Subcutaneous abdominal adipose tissue (tissue), 5 donors: ENCODE data around the gene ZNF26.
"Not testable (repeated sequence)": the region's sequence is repeated elsewhere in the genome, so short reads cannot be mapped to it uniquely, and the experiment has no call there.

Source experiments
- H3K27ac ChIP-seq: one replicate; pipeline ENCODE4 v1.7.0; 2013; ENCODE audit warnings: low read depth, mild to moderate bottlenecking, inconsistent platforms, low read length, moderate library complexity
- H3K27me3 ChIP-seq, 5 donors: one replicate each; pipeline ENCODE4 v1.7.0; 2013; ENCODE audit warnings: low read length in 5 of 5, inconsistent platforms in 1 of 5; ENCODE audit not compliant: control insufficient read depth in 5 of 5, insufficient read depth in 4 of 5
- H3K36me3 ChIP-seq, 5 donors: one replicate each; pipeline ENCODE4 v1.7.0; 2013; ENCODE audit warnings: low read length in 5 of 5; ENCODE audit not compliant: control insufficient read depth in 5 of 5, insufficient read depth in 5 of 5
- H3K4me1 ChIP-seq, 5 donors: one replicate each; pipeline ENCODE4 v1.7.0; 2013; ENCODE audit warnings: low read length in 5 of 5, mild to moderate bottlenecking in 3 of 5, moderate library complexity in 1 of 5; ENCODE audit not compliant: control insufficient read depth in 5 of 5, insufficient read depth in 5 of 5
- H3K4me3 ChIP-seq, 5 donors: one replicate each; pipeline ENCODE4 v1.7.0; 2013; ENCODE audit warnings: low read length in 5 of 5, low read depth in 1 of 5
- H3K9ac ChIP-seq, 5 donors: one replicate each; pipeline ENCODE4 v1.7.0; 2013; ENCODE audit warnings: low read length in 5 of 5, mild to moderate bottlenecking in 4 of 5, moderate library complexity in 3 of 5
- H3K9me3 ChIP-seq, 5 donors: one replicate each; pipeline ENCODE4 v1.7.0; 2013; ENCODE audit warnings: low read length in 5 of 5; ENCODE audit not compliant: control insufficient read depth in 5 of 5
- donor health status: healthy.
- donor health status: healthy.
- donor health status: healthy.
- donor health status: healthy.
- donor health status: healthy.

ZNF26 gene

DNA sequence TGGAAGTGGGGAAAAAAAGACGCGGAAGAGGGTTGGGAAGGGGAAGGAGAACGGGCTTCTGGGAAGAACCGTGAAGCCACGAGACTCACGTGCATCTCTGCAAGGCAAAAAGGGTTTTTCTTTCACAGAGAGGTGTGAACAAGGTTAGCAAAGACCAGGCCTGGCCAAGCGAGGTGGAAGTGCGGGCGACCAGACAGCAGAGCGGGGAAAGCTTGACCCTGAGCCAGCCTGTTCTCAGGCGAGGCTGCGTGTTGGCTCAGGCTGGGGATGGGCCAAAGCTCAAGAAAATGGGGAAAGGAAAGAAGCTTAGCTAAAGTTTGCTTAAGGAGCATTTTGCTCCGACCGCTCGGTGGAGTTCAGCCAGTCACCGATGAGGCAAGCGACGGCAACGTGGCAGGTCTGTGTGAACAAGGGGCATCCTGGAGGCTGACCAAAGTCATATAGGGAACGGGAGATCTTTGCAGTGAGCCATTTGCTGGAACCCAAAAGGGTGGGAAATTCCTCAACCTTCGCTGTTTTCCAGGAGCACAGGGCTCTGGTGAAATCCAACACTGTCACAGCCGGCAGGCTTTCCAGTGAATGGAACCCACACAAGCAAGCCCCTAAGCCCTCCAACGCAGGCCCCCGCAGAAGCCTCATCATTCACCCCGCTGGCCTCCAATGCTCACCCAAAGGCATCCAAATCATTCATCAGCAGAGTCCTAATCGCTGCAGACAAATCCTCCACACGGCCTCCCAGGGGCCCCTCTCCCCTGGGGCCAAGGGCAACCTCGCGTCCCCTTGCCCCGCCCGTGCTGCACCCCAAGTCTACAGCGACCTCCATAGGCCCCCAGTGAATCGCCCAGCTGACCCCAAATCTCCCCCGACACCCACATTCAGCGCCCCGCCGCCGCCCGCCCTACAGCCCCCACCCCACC is 30.8 kb upstream of the ZNF26 start:
- Histone ChIP-seq H3K4me3 (peak overlapping the region; percentile 77 to 88 (median 84)), H3K4me1 (peaks cover 5 to 24% (median 23%) of the 10 kb centered on the region in 5 donors), H3K36me3 (peaks cover 0 to 11% (median 5%) of the 10 kb centered on the region in 5 donors), H3K27ac (peak overlapping the region; percentile 85), H3K9me3 (peaks cover 12 to 33% (median 31%) of the 10 kb centered on the region in 5 donors), H3K9ac (peak overlapping the region; percentile 43 to 87 (median 80)), H3K27me3 (no peaks in the 10 kb centered on the region)

- Histone ChIP-seq H3K4me1 (peaks cover 5 to 24% (median 23%) of the 10 kb centered on the region in 5 donors), H3K36me3 (peaks cover 0 to 8% (median 4%) of the 10 kb centered on the region in 5 donors), H3K4me3 (peak within 1 kb of the TSS; percentile 84 to 99 (median 97)), H3K9me3 (peaks cover 4 to 26% (median 23%) of the 10 kb centered on the region in 5 donors), H3K9ac (peak within 1 kb of the TSS; percentile 43 to 89 (median 81)), H3K27ac (peak within 1 kb of the TSS; percentile 85), H3K27me3 (no peaks in the 10 kb centered on the region)
Observed at GRCh38 chr12:132956011-132956788, 30.0 kb upstream of the ZNF26 start, which contains the start of gene ZNF605. Gene ZNF605, minus strand, starts transcription at chr12:132956306. Its CDS starts 10,671 bp downstream, at chr12:132945635.

DNA sequence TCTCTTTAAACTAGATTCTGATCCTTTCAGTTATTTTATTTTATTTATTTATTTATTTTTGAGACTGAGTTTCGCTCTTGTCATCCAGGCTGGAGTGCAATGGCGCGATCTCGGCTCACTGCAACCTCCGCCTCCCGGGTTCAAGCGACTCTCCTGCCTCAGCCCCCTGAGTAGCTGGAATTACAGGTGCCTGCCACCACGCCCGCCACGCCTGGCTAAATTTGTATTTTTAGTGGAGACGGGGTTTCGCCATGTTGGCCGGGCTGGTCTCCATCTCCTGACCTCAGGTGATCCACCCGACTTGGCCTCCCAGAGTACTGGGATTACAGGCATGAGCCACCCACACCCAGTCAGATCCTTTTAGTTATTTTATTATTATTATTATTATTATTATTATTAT is 24.4 kb upstream of the ZNF26 start:
- not testable (repeated sequence) for H3K4me1 ChIP-seq, H3K27me3 ChIP-seq, H3K4me3 ChIP-seq, H3K9ac ChIP-seq, H3K27ac ChIP-seq
- peaks cover 0 to 12% (median 4%) of the 10 kb centered on the region in 5 donors for H3K36me3 ChIP-seq
- peaks cover 0 to 15% (median 7%) of the 10 kb centered on the region in 5 donors for H3K9me3 ChIP-seq

DNA sequence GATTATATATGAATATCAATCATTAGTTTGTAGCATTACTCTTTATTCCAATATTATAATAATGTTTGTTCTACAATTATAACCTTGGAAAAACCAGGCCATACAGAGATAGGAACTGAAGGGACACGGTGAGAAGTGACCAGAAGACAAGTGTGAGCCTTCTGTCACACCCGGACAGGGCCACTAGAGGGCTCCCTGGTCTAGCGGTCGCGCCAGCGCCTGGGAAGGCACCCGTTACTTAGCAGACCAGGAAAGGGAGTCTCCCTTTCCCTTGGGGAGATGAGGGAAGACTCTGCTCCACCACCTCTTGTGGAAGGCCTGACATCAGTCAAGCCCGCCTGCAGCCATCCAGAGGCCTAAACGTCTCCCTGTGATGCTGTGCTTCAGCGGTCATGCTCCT is 22.2 kb upstream of the ZNF26 start:
- not testable (repeated sequence) for H3K4me3 ChIP-seq, H3K27me3 ChIP-seq, H3K4me1 ChIP-seq, H3K27ac ChIP-seq, H3K9ac ChIP-seq
- Histone ChIP-seq H3K36me3 (peaks cover 0 to 19% (median 5%) of the 10 kb centered on the region in 5 donors), H3K9me3 (peaks cover 0 to 32% (median 17%) of the 10 kb centered on the region in 5 donors)

DNA sequence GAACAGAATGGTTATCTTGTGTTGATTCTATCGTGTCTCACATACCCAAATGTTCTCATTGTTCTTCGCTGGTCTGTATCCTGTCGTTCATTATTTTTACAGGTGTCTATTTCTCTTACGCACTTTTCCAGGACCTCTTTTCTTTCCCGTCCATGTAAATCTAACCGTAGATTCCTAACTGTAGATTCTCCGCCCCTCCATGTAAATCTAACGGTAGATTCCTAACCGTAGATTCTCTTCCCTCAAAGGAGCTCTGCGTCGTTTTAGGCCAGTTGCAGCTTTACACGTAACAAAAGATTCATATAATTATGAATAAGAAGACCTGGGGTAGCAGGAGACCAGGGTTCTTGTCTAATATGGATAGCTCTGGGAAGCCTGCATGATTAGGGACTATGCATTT is 20.4 kb upstream of the ZNF26 start:
- no peaks in the 10 kb centered on the region for H3K4me1 ChIP-seq
- H3K4me3 ChIP-seq = no peak overlapping the region
- no peaks in the 10 kb centered on the region for H3K27me3 ChIP-seq
- H3K27ac ChIP-seq = no peak overlapping the region
- no peak overlapping the region for H3K9ac ChIP-seq
- H3K36me3 ChIP-seq = peaks cover 0 to 19% (median 5%) of the 10 kb centered on the region in 5 donors
- H3K9me3 ChIP-seq = peaks cover 0 to 38% (median 20%) of the 10 kb centered on the region in 5 donors

DNA sequence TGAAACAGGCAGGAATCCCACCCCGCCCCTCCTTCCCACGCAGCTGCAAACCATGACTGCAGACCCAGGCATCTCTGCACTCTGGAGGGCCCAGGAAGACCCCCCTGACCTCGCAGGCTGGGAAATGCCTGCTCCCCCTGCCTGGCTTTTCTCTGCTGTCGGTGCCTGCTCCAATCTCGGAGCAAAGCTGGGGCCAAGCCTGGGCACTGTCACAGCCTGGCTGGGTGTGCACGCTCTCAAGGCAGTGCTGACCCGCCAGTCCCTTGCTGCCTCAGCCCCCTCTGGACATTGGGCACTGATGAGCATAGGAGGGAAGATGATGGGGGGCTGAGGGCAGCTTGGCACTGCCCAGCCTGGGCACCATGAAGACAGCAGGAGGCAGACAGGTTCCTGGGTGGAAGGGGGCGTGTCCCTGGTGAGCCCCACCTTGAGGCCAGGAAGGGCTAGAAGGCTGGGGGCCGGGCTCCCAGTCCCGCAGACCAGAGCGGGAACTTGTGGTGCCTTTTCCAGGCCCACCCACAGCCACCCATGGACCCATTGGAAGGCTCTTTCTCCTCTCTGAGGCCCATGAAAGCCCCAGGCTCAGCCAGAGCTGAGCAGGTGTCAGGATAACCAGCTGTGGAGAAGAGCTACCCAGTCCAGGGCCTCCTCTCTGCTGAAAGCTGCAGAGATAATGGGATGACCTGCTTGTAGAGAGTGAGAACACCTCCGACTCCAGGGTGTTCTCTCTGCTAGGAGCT is 19.3 kb upstream of the ZNF26 start:
- H3K9ac ChIP-seq = no peak overlapping the region
- H3K27ac ChIP-seq = no peak overlapping the region
- H3K4me1 ChIP-seq = no peaks in the 10 kb centered on the region
- peak overlapping the region in 1 of 5 donors; percentile 16 for H3K4me3 ChIP-seq
- H3K27me3 ChIP-seq = no peaks in the 10 kb centered on the region
- peaks cover 0 to 19% (median 5%) of the 10 kb centered on the region in 5 donors for H3K36me3 ChIP-seq
- peaks cover 0 to 41% (median 20%) of the 10 kb centered on the region in 5 donors for H3K9me3 ChIP-seq

DNA sequence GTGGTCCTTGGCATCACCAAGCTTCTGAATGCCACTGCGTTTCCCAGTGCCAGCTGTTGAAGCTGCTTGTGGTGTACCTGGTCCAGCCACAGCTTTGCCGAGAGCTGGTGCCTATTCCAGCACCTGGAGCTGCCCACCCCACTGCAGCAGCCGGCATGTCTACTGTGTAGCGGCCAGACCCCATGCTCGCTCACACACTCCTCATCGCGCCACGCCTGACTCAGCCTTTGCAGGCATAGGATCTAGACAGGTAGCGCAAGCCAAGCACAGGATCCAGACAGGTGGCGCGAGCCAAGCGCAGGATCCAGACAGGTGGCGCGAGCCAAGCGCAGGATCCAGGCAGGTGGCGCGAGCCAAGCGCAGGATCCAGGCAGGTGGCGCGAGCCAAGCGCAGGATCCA is 18.4 kb upstream of the ZNF26 start:
- no peak overlapping the region for H3K9ac ChIP-seq
- H3K4me3 ChIP-seq = peak overlapping the region in 1 of 5 donors; percentile 12
- peaks cover 0 to 41% (median 20%) of the 10 kb centered on the region in 5 donors for H3K9me3 ChIP-seq
- H3K4me1 ChIP-seq = no peaks in the 10 kb centered on the region
- H3K27me3 ChIP-seq = no peaks in the 10 kb centered on the region
- peaks cover 0 to 19% (median 5%) of the 10 kb centered on the region in 5 donors for H3K36me3 ChIP-seq
- H3K27ac ChIP-seq = no peak overlapping the region

GRCh38 chr12:132972374-132972773 is 13.8 kb upstream of the ZNF26 start:
- Histone ChIP-seq H3K27ac (no peak overlapping the region), H3K36me3 (peaks cover 0 to 7% (median 3%) of the 10 kb centered on the region in 5 donors), H3K27me3 (no peaks in the 10 kb centered on the region), H3K9me3 (peaks cover 0 to 34% (median 17%) of the 10 kb centered on the region in 5 donors), H3K4me3 (no peak overlapping the region), H3K9ac (no peak overlapping the region), H3K4me1 (no peaks in the 10 kb centered on the region)

DNA sequence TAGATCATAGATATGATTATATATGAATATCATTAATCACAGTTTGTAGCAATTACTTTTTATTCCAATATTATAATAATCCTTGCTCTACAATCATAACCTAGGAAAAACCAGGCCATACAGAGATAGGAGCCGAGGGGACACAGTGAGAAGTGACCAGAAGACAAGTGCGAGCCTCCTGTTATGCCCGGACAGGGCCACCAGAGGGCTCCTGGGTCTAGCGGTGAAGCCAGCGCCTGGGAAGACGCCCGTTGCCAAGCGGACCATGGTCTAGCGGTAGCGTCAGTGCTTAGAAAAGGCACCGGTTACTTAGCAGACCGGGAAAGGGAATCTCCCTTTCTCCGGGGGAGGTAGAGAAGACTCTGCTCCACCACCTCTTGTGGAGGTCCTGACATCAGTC is 9.3 kb upstream of the ZNF26 start:
- H3K9ac ChIP-seq, H3K4me3 ChIP-seq, H3K27me3 ChIP-seq, H3K27ac ChIP-seq, H3K36me3 ChIP-seq, H3K4me1 ChIP-seq: not testable (repeated sequence)
- H3K9me3 ChIP-seq = peaks cover 0 to 19% (median 5%) of the 10 kb centered on the region in 5 donors
